ENCODE results near the gene TRIM9. TPM values are rescaled to one million over a fixed set of nuclear protein-coding genes. Genes with fewer than 3 reads are reported as not detected.

Gene TRIM9
- total and polyA plus RNA-seq, 2 experiments from 2014 or later, result 4.4 to 6.2 TPM

DNA sequence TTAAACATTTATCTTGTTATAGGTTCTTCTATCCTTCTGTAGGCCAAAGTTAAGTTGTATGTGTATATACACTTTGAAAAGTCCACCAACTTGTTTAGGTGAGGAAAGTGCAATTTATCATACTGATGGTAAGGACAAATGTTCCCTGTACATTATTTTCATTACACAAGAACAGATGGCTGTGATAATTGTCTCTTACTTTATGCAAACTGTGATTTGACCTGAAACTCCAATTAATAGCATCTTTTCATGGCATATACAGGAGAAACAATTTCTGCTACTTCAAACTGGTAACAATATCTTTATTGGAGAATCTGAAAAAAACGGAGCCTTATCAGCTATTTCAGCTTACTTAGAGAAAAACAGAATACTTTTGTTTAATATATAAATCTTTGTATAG lies 5.6 kb downstream of the TRIM9 start:
- DNase-seq (ENCODE audit: low spot score), result no peak
- Histone ChIP-seq H3K27ac (ENCODE audit: low read depth) (no peak overlapping the region), H4K20me1 (replicated peaks; ENCODE audit: insufficient read depth) (peaks cover 4% of the 10 kb centered on the region; the same call in 1 of the 2 replicates), H3K36me3 (ENCODE audit: insufficient read depth) (no peaks in the 10 kb centered on the region), H3K9me2 (ENCODE audit: insufficient read depth) (no peaks in the 10 kb centered on the region), H3K4me1 (ENCODE audit: insufficient read depth) (0 out of 2 replicates have a peak, but pooled peaks cover 7% of the 10 kb centered on the region), H2AFZ (no peak overlapping the region), H3K27me3 (ENCODE audit: insufficient read depth) (peaks cover 24% of the 10 kb centered on the region), H3K4me2 (no peak overlapping the region), H3K4me3 (no peak overlapping the region), H3F3A (replicated peaks; ENCODE audit: low read depth) (no peaks in the 10 kb centered on the region), H3K79me2 (replicated peaks; ENCODE audit: insufficient read depth) (no peaks in the 10 kb centered on the region)
- no peaks in the 10 kb centered on the region for H3K36me3 Mint-ChIP-seq (ENCODE audit: low read depth)
- H3K9me3 Mint-ChIP-seq, result no peaks in the 10 kb centered on the region
- no peak overlapping the region for H3K4me3 Mint-ChIP-seq
- no peak for ATAC-seq
- H3K27me3 Mint-ChIP-seq (ENCODE audit: insufficient read depth, low read depth, poor library complexity), result peaks cover 16% of the 10 kb centered on the region
- H3K27ac Mint-ChIP-seq, result no peak overlapping the region
- no peak for TF ChIP-seq POLR2AphosphoS5 (IDR thresholded peaks at IDR 0.05; ENCODE audit: low read depth)
- no peak for TF ChIP-seq CREB1 (CRISPR knock-in tag; IDR thresholded peaks at IDR 0.05; ENCODE audit: low read depth)
- no peak for TF ChIP-seq EZH2 (IDR thresholded peaks at IDR 0.05; ENCODE audit: low read depth, unreplicated experiment)
- no peak for TF ChIP-seq JUNB (IDR thresholded peaks at IDR 0.05; ENCODE audit: unreplicated experiment)
- TF ChIP-seq REST (IDR thresholded peaks at IDR 0.05; ENCODE audit: unreplicated experiment), result no peak
- no peak for TF ChIP-seq ZNF331 (CRISPR knock-in tag; IDR thresholded peaks at IDR 0.05; ENCODE audit: low read depth)
- no peak for TF ChIP-seq CTCF (conservative IDR thresholded peaks at IDR 0.05; ENCODE audit: low read depth in 2 of 2)
- TF ChIP-seq ZNF462 (CRISPR knock-in tag; IDR thresholded peaks at IDR 0.05), result no peak
- TF ChIP-seq EZH2phosphoT487 (IDR thresholded peaks at IDR 0.05; ENCODE audit: unreplicated experiment), result no peak
- no peak for TF ChIP-seq ZNF114 (CRISPR knock-in tag; IDR thresholded peaks at IDR 0.05)
- TF ChIP-seq, protein P1, sequence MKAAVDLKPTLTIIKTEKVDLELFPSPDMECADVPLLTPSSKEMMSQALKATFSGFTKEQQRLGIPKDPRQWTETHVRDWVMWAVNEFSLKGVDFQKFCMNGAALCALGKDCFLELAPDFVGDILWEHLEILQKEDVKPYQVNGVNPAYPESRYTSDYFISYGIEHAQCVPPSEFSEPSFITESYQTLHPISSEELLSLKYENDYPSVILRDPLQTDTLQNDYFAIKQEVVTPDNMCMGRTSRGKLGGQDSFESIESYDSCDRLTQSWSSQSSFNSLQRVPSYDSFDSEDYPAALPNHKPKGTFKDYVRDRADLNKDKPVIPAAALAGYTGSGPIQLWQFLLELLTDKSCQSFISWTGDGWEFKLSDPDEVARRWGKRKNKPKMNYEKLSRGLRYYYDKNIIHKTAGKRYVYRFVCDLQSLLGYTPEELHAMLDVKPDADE (IDR thresholded peaks at IDR 0.05), result no peak
- TF ChIP-seq STAT1 (IDR thresholded peaks at IDR 0.05; ENCODE audit: unreplicated experiment), result no peak
- TF ChIP-seq NANOG (IDR thresholded peaks at IDR 0.05; ENCODE audit: borderline replicate concordance), result no peak
- H3K4me1 Mint-ChIP-seq, result peaks cover 15% of the 10 kb centered on the region
